ENCODE measurements around the gene SQSTM1.

DNA sequence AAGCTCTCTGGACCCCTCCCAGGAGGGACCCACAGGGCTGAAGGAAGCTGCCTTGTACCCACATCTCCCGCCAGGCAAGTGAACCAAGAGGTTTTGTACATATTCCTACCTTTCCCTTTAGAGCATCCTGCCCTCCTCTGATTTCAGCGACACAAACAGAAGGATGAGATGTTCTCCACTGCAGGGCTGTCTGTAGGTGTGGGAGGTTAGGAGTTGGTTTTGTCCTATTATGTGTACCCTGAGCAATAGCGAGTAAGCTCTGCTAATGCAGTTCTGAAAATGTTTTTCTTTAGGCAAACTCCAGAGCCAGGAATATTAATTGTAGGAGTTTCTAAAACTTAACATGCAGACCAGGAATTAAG lies 13.0 kb downstream of the SQSTM1 start:
- TF ChIP-seq CTCF (IDR thresholded peaks at IDR 0.05) (no peak), EZH2 (IDR thresholded peaks at IDR 0.05; ENCODE audit: borderline replicate concordance, insufficient read depth, low read depth, low read length, poor library complexity, severe bottlenecking) (no peak)

All from B cell (primary cell).